Cardiac septum (tissue), 1 donor: ENCODE measurements around the gene DDX20. TPM values are rescaled to one million over a fixed set of nuclear protein-coding genes. Genes with fewer than 3 reads are reported as not detected.

Experiments used
- DNase-seq: peaks from one replicate; pipeline ENCODE4 v3.0.0-alpha.2; 2020; ENCODE audit warnings: low spot score
- intact Hi-C: fragments of 100-400 bp; cut with DNase I; formaldehyde crosslinking; loops from one replicate; pipeline ENCODE4 v1.14.0; 2022
- long read RNA-seq: library from polyadenylated mRNA; unstranded; transcript quantifications from one replicate; pipeline ENCODE4 v2.0.0, GENCODE V29; 2021
- total RNA-seq: library from RNA; stranded (reverse); fragmentation: NEBNext Ultra II Directional; extraction: Animal tissue kit (Norgen Biotek cat#: 25700); gene quantifications from one replicate; pipeline ENCODE4 v1.2.1, GENCODE V29; 2021
- donor health status: DM: no; HTN: no; CAD: no.

Gene DDX20, protein sequence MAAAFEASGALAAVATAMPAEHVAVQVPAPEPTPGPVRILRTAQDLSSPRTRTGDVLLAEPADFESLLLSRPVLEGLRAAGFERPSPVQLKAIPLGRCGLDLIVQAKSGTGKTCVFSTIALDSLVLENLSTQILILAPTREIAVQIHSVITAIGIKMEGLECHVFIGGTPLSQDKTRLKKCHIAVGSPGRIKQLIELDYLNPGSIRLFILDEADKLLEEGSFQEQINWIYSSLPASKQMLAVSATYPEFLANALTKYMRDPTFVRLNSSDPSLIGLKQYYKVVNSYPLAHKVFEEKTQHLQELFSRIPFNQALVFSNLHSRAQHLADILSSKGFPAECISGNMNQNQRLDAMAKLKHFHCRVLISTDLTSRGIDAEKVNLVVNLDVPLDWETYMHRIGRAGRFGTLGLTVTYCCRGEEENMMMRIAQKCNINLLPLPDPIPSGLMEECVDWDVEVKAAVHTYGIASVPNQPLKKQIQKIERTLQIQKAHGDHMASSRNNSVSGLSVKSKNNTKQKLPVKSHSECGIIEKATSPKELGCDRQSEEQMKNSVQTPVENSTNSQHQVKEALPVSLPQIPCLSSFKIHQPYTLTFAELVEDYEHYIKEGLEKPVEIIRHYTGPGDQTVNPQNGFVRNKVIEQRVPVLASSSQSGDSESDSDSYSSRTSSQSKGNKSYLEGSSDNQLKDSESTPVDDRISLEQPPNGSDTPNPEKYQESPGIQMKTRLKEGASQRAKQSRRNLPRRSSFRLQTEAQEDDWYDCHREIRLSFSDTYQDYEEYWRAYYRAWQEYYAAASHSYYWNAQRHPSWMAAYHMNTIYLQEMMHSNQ
- 7.6 TPM for total RNA-seq
- long read RNA-seq, full-length matches to known transcripts = 11 of 13 reads
- long read RNA-seq, partial matches to known transcripts = 1 of 13 reads
- long read RNA-seq, other reads (novel, unspliced or antisense) = 1 of 13 reads

DNA sequence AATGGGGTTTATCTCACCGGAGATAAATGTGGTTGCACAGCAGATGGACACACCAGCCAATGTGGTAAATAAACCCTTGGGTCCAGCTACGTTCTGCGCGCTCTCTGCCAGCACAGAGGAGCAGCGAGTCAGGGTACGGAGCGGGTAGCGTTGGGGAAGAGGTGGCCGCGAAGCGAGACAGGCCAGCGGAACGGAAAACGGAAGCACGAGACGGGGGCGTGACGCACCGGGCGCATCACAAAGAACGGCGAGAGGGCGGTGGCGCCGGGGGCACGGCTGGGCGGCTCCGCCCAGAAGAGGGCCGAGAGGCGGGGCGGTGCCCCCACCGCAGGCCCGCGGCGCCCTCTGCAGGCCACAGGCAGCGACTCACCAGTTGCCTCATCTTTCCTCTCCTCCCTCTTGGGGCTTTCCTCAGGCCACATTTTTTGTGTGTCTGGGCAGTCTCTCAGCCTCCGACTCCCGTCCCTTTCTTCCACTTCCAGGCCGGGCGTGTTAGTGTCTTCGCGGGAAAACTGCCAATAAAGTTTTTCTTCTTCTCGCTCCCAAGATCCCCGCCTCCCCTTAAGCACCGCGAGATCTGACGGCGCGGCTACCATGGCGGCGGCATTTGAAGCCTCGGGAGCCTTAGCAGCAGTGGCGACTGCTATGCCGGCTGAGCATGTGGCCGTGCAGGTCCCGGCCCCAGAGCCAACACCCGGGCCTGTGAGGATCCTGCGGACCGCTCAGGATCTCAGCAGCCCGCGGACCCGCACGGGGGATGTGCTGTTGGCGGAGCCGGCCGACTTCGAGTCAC, at the start of gene DDX20:
TSS of gene DDX20 (plus strand) at position 571 of the 793 bp plus-strand sequence. CDS start at position 595, 24 bp downstream.
- peak; percentile 98 for DNase-seq
- intact Hi-C loops = loop anchor here (1.0 to 5.0 kb wide), 5 partner anchors 16 to 275 kb away; partner anchors contain the start of gene INKA2

DNA sequence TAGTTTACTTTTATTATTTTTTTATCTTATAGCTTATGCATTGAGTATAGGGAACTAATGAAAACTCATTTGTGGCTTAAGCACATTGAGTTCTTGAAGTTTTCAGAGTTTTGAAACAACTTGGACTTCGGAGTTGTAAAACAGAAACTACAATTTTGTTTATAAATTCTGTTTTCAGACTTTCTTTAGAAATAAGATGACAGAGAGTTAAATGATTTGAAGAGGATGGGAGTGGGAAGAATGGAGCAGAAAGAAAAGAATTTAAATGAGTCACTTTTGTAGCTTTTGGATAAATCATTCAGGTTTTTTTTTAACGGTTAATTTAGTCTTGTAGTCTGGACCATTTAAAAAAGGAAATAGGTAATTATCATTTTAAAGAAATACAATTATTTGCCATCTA, 48.8 kb upstream of the DDX20 start:
- DNase-seq = no peak
- intact Hi-C loops = no loop called here

DNA sequence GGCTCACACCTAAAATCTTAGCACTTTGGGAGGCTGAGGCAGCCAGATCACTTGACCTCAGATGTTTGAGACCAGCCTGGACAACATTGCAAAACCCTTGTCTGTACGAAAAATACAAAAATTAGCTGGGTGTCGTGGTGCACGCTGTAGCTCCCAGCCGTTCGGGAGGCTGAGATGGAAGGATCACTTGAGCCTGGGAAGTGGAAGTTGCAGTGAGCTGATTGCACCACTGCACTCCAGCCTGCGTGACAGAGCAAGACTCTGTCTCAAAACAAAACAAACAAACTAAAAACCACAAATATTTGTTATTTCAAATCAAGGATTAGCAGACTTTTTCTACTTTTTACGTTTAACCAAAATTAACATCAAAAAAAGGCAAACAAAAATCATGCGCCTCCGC, 47.8 kb upstream of the DDX20 start:
- intact Hi-C loops = no loop called here
- no peak for DNase-seq

GRCh38 chr1:111709986-111710385, 45.7 kb upstream of the DDX20 start:
- DNase-seq = no peak
- intact Hi-C loops = loop anchor here (5.0 kb wide), 1 partner anchor 228 kb away; no protein-coding TSS in a partner anchor

GRCh38 chr1:111716333-111716732, 39.4 kb upstream of the DDX20 start:
- intact Hi-C loops = no loop called here
- no peak for DNase-seq

- intact Hi-C loops = no loop called here
- no peak for DNase-seq
Measured at GRCh38 chr1:111717450-111717849, 38.3 kb upstream of the DDX20 start.

DNA sequence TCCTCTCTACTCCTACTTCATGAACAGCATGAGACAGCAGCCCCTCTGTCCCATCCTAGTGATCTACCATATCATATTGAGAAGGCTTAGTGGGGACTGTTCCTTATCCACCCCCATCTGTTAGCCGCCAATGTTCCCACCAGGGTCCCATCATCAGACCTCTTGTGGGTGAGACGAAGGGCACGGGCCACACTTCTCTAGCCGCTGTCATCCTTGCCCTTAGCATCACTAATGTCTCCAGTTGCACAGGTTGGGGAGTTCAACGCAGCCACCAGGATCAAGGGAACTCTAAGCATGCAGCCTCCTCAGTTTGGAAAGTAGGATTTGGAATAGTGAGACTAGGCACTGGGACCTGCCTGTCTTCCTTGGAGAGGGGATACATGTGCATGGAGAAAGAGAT, 36.6 kb upstream of the DDX20 start:
- no peak for DNase-seq

DNA sequence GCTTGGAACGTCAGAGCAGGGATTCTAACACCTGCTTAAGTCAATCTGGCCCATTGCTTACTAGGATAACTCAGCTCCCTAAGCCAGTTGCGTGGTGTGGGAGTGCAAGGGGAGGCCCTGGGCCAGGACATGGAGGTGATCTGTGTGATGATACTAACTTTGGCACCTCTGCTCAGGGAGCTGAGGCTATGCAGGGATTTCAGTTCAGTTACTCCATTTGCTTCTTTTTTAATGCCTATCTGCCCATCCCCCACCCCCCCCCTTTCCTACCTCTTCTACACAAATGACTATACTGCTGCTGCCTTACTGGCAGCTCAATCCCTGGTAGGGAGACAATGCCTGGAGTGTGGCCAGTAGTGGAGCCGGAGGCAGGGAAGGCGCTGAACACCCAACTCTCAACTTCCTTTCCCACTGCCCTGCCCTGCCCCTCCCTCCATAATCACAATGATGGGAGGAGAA, 36.0 kb upstream of the DDX20 start:
- no peak for DNase-seq
- intact Hi-C loops = loop anchor here (2.0 kb wide), 1 partner anchor 19 kb away; the partner anchor contains the start of gene INKA2

More for the DNA sequence above, 36.6 kb upstream of the DDX20 start:
- intact Hi-C loops = no loop called here

GRCh38 chr1:111720274-111720976, 35.3 kb upstream of the DDX20 start:
- intact Hi-C loops = loop anchor here (2.0 kb wide), 1 partner anchor 18 kb away; the partner anchor contains the start of gene INKA2
- DNase-seq = peak; percentile 86

DNA sequence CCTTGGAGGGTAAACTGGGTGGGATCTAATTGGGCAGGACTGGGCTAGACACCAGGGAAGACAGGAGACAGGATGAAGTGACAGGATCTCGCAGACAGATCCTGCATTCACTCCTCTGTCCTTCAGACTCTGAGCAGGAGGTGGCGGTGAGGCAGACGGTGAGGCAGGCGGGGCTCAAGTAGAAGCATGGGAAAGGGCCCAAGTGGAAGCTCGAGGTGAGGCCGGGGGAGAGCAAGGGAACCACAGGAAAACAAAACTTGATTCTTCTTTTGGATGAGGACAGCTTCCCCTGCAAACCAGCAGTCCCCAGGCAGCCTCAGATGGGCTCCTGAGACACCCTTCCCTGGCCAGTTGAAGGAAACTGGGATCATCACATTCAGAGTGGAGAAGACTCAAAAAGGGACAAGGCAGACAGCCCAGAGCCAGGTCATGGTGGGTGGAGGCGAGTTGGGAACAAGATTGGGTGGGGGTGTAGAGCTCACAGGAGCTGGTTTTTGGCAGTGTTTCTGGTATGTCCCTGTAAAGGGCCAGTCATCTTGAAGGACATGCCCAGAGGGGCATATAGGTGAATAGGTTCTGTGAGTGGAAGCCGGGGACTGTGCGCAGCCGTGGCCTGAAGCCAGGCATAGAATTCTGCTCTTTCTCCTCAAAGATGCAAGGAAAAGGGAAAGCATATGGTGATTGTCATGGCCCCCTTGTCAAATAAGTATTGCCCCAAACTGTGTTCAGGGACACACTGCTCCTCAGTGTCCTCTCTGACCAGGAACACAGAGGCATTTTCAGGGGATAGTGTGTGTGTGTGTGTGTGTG, 34.5 kb upstream of the DDX20 start:
- no peak for DNase-seq
- intact Hi-C loops = loop anchor here (2.0 kb wide), 1 partner anchor 18 kb away; the partner anchor contains the start of gene INKA2

GRCh38 chr1:111723091-111723806, 32.5 kb upstream of the DDX20 start:
- no peak for DNase-seq
- intact Hi-C loops = no loop called here

GRCh38 chr1:111723871-111724270, 31.8 kb upstream of the DDX20 start:
- intact Hi-C loops = no loop called here
- DNase-seq = no peak

DNA sequence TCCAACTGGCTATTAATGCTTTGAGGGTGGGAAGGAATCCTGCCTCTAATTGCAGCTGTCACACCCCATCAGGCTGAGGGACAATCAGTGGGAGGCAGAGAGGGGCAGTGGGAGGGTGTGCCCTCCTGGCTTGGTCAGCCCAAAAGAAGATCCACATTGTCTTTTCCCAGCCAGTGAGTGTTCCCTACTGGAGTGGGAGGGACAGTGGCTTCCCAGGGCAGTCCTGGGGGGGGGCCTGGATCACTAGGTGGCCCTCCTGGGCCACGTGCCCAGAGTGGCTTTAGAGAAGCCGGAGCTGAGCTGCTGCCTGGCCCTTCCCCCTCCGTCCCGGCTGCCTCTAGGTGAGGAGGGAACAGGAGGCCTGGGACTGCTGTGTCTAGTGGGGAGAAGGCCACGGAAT, 30.5 kb upstream of the DDX20 start:
- intact Hi-C loops = no loop called here
- DNase-seq = peak; percentile 87

DNA sequence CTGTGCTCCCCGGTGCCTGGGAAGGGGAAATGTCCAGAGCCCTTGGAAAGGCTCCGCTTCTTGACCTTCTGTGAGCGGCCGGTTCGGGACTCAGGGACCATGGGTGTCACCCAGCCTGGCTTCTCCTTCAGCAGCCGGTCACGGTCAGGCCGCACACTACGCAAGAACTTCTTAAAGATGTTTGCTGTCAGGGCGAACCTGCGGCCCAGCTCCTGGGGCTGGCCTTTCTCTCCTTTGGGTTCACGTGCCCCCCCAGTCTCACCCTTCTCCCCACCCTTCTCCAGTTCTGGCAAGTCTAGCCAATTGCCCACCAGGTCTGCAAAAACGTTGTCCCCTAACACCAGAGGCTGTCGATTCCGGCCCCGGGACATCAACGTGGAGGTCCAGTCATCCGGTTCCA, 28.6 kb upstream of the DDX20 start:
- intact Hi-C loops = no loop called here
- DNase-seq = peak; percentile 72

DNA sequence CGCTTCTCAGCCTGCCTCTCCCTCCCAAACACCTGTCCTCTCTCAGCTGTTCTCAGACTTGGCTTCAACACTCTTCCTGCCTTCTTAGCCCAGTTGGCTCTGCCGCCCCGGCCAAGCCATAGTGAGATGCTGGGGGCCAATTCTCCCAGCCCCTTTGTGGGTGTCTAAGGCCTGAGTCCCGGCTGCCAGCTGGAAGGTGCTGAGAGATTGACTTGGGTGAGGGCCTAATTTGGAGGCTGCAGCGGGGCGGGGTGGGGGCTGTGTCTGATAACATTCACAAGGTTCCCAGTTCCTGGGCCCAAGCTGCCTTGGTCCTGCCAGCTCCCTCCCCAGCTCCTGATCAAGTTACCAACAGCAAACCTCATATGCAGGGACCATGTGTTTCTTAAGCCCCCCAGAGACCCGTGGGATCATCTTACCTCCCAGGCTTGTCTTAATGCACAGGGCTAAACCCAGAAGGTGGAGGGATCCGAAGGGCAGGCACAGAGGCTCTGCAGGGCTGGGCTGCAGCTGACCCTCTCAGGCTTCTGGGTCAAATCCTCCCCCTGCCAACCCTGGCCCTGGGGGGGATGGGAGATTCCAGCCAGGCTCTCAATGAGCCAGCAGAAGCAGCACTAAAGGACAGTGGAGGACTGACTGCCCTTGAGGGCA, 26.3 kb upstream of the DDX20 start:
- peak; percentile 78 for DNase-seq
- intact Hi-C loops = no loop called here

DNA sequence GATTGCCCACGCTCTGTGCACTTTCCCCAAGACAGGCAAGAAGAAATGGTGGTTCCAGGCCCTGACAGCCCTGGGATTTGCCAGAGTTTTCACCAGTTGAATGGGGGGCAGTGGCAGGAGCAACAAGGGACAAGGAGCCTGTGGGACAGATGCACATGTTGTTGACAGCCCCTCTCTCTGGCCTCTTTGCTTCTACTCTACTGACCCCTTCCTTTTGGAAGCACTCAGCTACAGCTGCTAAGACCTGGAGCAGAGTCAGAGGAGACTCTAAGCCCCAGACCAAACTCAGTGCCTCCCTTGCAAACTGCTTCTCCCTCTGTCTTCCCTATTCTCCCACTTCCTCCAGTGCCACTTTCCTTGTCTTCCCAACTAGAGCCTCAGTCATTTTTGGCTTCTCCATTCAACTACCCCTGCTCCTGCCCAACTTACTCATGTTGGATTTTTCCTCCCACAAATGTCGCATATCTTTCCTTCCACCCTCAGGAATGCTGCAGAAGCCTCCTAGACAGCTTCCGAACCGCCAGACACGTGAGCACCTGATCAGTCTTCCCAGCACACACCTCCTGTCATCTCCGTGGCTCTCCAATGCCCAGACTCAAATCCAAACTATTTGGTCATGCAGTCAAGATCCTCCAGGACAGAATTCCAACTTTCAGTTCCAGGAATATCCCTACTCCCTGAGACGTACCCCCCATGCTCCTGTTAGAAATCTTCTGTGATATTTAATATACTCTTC, 25.6 kb upstream of the DDX20 start:
- DNase-seq = no peak
- intact Hi-C loops = no loop called here
